ENCODE measurements around the gene ARHGAP26. TPM values are rescaled to one million over a fixed set of nuclear protein-coding genes. Genes with fewer than 3 reads are reported as not detected.

Gene ARHGAP26
- polyA plus RNA-seq, 1 donor from 2014 or later, result 0.83 TPM

DNA sequence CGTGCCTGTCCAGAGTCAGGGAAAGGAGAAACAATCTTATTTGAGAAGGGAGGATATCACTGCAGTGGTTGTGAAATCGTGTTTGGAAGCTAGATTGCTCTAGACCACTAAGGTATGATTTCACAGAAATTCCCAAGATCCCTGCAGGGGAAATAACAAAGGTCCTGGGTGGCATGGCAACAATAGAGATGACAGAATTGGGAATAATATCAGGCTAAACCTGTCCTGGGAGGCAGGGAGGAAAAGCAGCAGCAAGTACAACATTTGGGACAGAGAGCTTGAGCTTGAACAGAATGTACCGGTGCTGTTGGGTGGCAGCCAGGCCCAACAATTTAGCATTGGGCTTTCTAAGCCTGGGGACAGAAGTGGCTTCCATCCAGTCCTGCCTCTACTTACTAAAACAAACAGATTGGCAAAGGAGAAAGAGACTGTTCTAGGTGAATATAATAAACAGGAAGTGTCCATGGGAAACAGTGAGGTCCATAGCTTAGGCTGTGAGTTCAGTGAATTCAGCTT lies 17.0 kb upstream of the ARHGAP26 start:
- Histone ChIP-seq H3F3A (ENCODE audit: insufficient read depth, low read length, poor library complexity, severe bottlenecking) (no peaks in the 10 kb centered on the region), H3K79me2 (replicated peaks; ENCODE audit: insufficient read depth, low read length) (no peaks in the 10 kb centered on the region), H2AFZ (ENCODE audit: low read depth, low read length) (no peak overlapping the region), H3K4me2 (ENCODE audit: low read length) (no peak overlapping the region), H3K4me3 (ENCODE audit: low read length) (no peak overlapping the region), H4K20me1 (ENCODE audit: insufficient read depth) (no peaks in the 10 kb centered on the region), H3K36me3 (ENCODE audit: insufficient read depth, low read length) (no peaks in the 10 kb centered on the region), H3K9me2 (ENCODE audit: insufficient read depth, low read length) (no peaks in the 10 kb centered on the region), H3K9me3 (ENCODE audit: low read length) (no peaks in the 10 kb centered on the region), H3K27ac (ENCODE audit: low read length) (no peak overlapping the region), H3K9ac (ENCODE audit: low read length) (no peak overlapping the region), H3K27me3 (ENCODE audit: insufficient read depth, low read depth, low read length) (no peaks in the 10 kb centered on the region)
- no peak for TF ChIP-seq SMC3 (conservative IDR thresholded peaks at IDR 0.05; ENCODE audit: poor library complexity)
- TF ChIP-seq MXI1 (conservative IDR thresholded peaks at IDR 0.05; ENCODE audit: poor library complexity, severe bottlenecking), result no peak
- no peak for TF ChIP-seq EZH2 (IDR thresholded peaks at IDR 0.05; ENCODE audit: borderline replicate concordance, insufficient read depth, low read length, poor library complexity, severe bottlenecking)
- TF ChIP-seq, protein P1, sequence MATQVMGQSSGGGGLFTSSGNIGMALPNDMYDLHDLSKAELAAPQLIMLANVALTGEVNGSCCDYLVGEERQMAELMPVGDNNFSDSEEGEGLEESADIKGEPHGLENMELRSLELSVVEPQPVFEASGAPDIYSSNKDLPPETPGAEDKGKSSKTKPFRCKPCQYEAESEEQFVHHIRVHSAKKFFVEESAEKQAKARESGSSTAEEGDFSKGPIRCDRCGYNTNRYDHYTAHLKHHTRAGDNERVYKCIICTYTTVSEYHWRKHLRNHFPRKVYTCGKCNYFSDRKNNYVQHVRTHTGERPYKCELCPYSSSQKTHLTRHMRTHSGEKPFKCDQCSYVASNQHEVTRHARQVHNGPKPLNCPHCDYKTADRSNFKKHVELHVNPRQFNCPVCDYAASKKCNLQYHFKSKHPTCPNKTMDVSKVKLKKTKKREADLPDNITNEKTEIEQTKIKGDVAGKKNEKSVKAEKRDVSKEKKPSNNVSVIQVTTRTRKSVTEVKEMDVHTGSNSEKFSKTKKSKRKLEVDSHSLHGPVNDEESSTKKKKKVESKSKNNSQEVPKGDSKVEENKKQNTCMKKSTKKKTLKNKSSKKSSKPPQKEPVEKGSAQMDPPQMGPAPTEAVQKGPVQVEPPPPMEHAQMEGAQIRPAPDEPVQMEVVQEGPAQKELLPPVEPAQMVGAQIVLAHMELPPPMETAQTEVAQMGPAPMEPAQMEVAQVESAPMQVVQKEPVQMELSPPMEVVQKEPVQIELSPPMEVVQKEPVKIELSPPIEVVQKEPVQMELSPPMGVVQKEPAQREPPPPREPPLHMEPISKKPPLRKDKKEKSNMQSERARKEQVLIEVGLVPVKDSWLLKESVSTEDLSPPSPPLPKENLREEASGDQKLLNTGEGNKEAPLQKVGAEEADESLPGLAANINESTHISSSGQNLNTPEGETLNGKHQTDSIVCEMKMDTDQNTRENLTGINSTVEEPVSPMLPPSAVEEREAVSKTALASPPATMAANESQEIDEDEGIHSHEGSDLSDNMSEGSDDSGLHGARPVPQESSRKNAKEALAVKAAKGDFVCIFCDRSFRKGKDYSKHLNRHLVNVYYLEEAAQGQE (IDR thresholded peaks at IDR 0.05; ENCODE audit: borderline replicate concordance), result no peak

DNA sequence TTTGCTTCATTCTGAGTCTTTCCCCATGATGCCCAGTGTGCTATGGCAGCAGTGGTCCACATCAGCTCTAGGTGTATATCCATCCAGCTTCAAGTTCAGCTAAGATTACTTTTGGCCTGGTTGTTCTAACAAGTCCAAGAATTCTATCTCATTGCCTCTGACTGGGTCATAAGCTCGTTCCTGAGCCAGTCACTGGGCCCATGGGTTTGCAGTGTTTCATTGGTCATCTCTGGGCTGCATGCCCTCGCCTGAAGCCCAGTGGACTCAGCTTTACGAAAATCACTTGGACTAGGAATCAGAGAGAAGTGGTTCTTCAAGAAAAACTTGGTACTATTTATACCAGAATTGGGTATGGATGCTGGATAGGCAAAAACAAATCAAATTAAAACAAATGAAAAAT lies 16.1 kb upstream of the ARHGAP26 start:
- Histone ChIP-seq H3K9me3 (ENCODE audit: low read length) (no peaks in the 10 kb centered on the region), H3K9ac (ENCODE audit: low read length) (no peak overlapping the region), H2AFZ (ENCODE audit: low read depth, low read length) (no peak overlapping the region), H3K27ac (ENCODE audit: low read length) (no peak overlapping the region), H3K9me2 (ENCODE audit: insufficient read depth, low read length) (no peaks in the 10 kb centered on the region), H3K36me3 (ENCODE audit: insufficient read depth, low read length) (no peaks in the 10 kb centered on the region), H3K79me2 (replicated peaks; ENCODE audit: insufficient read depth, low read length) (no peaks in the 10 kb centered on the region), H3K4me3 (ENCODE audit: low read length) (no peak overlapping the region), H4K20me1 (ENCODE audit: insufficient read depth) (no peaks in the 10 kb centered on the region), H3F3A (ENCODE audit: insufficient read depth, low read length, poor library complexity, severe bottlenecking) (no peaks in the 10 kb centered on the region), H3K4me2 (ENCODE audit: low read length) (no peak overlapping the region), H3K27me3 (ENCODE audit: insufficient read depth, low read depth, low read length) (no peaks in the 10 kb centered on the region)
- TF ChIP-seq TAF1 (IDR thresholded peaks at IDR 0.05; ENCODE audit: low read depth), result no peak
- TF ChIP-seq EP300 (conservative IDR thresholded peaks at IDR 0.05; ENCODE audit: poor library complexity, severe bottlenecking), result no peak
- TF ChIP-seq MXI1 (conservative IDR thresholded peaks at IDR 0.05; ENCODE audit: poor library complexity, severe bottlenecking), result no peak
- TF ChIP-seq, protein P2, sequence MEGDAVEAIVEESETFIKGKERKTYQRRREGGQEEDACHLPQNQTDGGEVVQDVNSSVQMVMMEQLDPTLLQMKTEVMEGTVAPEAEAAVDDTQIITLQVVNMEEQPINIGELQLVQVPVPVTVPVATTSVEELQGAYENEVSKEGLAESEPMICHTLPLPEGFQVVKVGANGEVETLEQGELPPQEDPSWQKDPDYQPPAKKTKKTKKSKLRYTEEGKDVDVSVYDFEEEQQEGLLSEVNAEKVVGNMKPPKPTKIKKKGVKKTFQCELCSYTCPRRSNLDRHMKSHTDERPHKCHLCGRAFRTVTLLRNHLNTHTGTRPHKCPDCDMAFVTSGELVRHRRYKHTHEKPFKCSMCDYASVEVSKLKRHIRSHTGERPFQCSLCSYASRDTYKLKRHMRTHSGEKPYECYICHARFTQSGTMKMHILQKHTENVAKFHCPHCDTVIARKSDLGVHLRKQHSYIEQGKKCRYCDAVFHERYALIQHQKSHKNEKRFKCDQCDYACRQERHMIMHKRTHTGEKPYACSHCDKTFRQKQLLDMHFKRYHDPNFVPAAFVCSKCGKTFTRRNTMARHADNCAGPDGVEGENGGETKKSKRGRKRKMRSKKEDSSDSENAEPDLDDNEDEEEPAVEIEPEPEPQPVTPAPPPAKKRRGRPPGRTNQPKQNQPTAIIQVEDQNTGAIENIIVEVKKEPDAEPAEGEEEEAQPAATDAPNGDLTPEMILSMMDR (IDR thresholded peaks at IDR 0.05; ENCODE audit: poor library complexity, severe bottlenecking), result no peak
- TF ChIP-seq POLR2AphosphoS5 (IDR thresholded peaks at IDR 0.05), result no peak
- no peak for TF ChIP-seq RAD21 (conservative IDR thresholded peaks at IDR 0.05)
- TF ChIP-seq SMC3 (conservative IDR thresholded peaks at IDR 0.05; ENCODE audit: poor library complexity), result no peak
- TF ChIP-seq EZH2 (IDR thresholded peaks at IDR 0.05; ENCODE audit: borderline replicate concordance, insufficient read depth, low read length, poor library complexity, severe bottlenecking), result no peak
- TF ChIP-seq, protein P1 (IDR thresholded peaks at IDR 0.05; ENCODE audit: borderline replicate concordance), result no peak
